OCI-LY1 (cell line): ENCODE data around the gene GALR1.

Experiments used
- H2AFZ ChIP-seq: fragments of 200-600 bp; sonication (generic), shearing (Covaris generic); 2 replicates; pipeline ENCODE4 v1.6.0; 2014; ENCODE audit warnings: antibody characterized with exemption, mild to moderate bottlenecking, low read length
- H3F3A ChIP-seq: fragments of 200-600 bp; sonication (generic), shearing (Covaris generic); 2 replicates; pipeline ENCODE4 v1.6.0; 2014; ENCODE audit warnings: mild to moderate bottlenecking, antibody characterized with exemption, low read length, moderate library complexity; ENCODE audit not compliant: insufficient read depth
- H3K27ac ChIP-seq: fragments of 200-600 bp; sonication (generic); 2 replicates; pipeline ENCODE4 v1.5.1; 2014; ENCODE audit warnings: low read length, mixed run types, mild to moderate bottlenecking, low read depth; ENCODE audit not compliant: poor library complexity, severe bottlenecking
- H3K27me3 ChIP-seq: fragments of 200-600 bp; sonication (generic); 2 replicates; pipeline ENCODE4 v1.6.0; 2014; ENCODE audit warnings: antibody characterized with exemption, mild to moderate bottlenecking, low read length, moderate library complexity; ENCODE audit not compliant: insufficient read depth
- H3K36me3 ChIP-seq: fragments of 200-600 bp; sonication (generic); 2 replicates; pipeline ENCODE4 v1.6.1; 2014; ENCODE audit warnings: mild to moderate bottlenecking, antibody characterized with exemption, low read length, moderate library complexity, mixed read lengths; ENCODE audit not compliant: insufficient read depth
- H3K4me1 ChIP-seq: fragments of 200-600 bp; sonication (generic); 2 replicates; pipeline ENCODE4 v1.5.1; 2014; ENCODE audit warnings: mild to moderate bottlenecking, low read length, moderate library complexity; ENCODE audit not compliant: insufficient read depth, severe bottlenecking
- H3K4me2 ChIP-seq: fragments of 200-600 bp; sonication (generic), shearing (Covaris generic); 2 replicates; pipeline ENCODE4 v1.6.1; 2014; ENCODE audit warnings: low read length
- H3K4me3 ChIP-seq: fragments of 200-600 bp; sonication (generic); 2 replicates; pipeline ENCODE4 v1.5.1; 2014; ENCODE audit warnings: low read length, low read depth, mild to moderate bottlenecking, mixed read lengths; ENCODE audit not compliant: poor library complexity, severe bottlenecking
- H3K79me2 ChIP-seq: fragments of 200-600 bp; shearing (Covaris generic); 2 replicates; pipeline ENCODE4 v1.6.1; 2016; ENCODE audit warnings: mixed run types, low read length, mixed read lengths; ENCODE audit not compliant: insufficient read depth
- H3K9ac ChIP-seq: fragments of 200-600 bp; sonication (generic), shearing (Covaris generic); 2 replicates; pipeline ENCODE4 v1.6.1; 2014; ENCODE audit warnings: mild to moderate bottlenecking, low read length, mixed read lengths
- H3K9me2 ChIP-seq: fragments of 200-600 bp; sonication (generic), shearing (Covaris generic); 2 replicates; pipeline ENCODE4 v1.6.1; 2014; ENCODE audit warnings: low read depth, mild to moderate bottlenecking, low read length, mixed read lengths
- H3K9me3 ChIP-seq: fragments of 200-600 bp; shearing (Covaris generic); 2 replicates; pipeline ENCODE4 v1.6.1; 2014; ENCODE audit warnings: low read length, mixed read lengths
- H4K20me1 ChIP-seq: fragments of 200-600 bp; sonication (generic), shearing (Covaris generic); 2 replicates; pipeline ENCODE4 v1.6.0; 2016; ENCODE audit warnings: mild to moderate bottlenecking, low read length; ENCODE audit not compliant: insufficient read depth
- EZH2 ChIP-seq: fragments of 200-600 bp; sonication (generic), shearing (Covaris generic); IDR thresholded peaks from 2 replicates; pipeline ENCODE4 v1.8.0; 2017; ENCODE audit warnings: borderline replicate concordance, mixed run types, mild to moderate bottlenecking, antibody characterized with exemption, low read length, moderate library complexity, mixed read lengths
- TF ChIP-seq, protein P1 (sequence below): fragments of 200-600 bp; sonication (generic), shearing (Covaris generic); IDR thresholded peaks from 2 replicates; pipeline ENCODE4 v1.5.1; 2017; ENCODE audit warnings: mild to moderate bottlenecking, antibody characterized with exemption, low read length, moderate library complexity, mixed read lengths

The GALR1 gene

DNA sequence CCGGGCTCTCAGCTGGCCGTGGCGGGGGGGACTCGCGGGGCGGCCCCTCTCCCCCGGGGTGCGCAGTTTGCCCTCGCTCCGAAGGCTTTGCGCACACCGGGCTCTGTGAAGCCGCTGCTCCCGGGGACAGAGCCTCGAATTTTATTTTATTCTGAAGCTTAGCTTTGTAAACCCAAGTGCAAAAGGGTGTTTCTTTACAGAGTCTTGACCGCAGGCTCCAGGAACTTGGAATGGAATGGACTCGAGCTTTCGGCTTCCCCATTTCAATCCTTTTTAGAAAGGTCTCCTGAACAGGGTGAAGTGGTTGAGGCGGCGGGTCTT lies 2.0 kb downstream of the GALR1 start:
- H3K79me2 ChIP-seq = no peaks in the 10 kb centered on the region
- H3K4me2 ChIP-seq = no peak overlapping the region
- H3K4me3 ChIP-seq = no peak overlapping the region
- peaks cover 3% of the 10 kb centered on the region; the same call in 1 of the 2 replicates for H3K9me3 ChIP-seq
- H3F3A ChIP-seq = no peaks in the 10 kb centered on the region
- no peak for TF ChIP-seq EZH2
- TF ChIP-seq, protein P1, sequence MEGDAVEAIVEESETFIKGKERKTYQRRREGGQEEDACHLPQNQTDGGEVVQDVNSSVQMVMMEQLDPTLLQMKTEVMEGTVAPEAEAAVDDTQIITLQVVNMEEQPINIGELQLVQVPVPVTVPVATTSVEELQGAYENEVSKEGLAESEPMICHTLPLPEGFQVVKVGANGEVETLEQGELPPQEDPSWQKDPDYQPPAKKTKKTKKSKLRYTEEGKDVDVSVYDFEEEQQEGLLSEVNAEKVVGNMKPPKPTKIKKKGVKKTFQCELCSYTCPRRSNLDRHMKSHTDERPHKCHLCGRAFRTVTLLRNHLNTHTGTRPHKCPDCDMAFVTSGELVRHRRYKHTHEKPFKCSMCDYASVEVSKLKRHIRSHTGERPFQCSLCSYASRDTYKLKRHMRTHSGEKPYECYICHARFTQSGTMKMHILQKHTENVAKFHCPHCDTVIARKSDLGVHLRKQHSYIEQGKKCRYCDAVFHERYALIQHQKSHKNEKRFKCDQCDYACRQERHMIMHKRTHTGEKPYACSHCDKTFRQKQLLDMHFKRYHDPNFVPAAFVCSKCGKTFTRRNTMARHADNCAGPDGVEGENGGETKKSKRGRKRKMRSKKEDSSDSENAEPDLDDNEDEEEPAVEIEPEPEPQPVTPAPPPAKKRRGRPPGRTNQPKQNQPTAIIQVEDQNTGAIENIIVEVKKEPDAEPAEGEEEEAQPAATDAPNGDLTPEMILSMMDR = no peak
- H3K9me2 ChIP-seq = no peaks in the 10 kb centered on the region
- H3K27ac ChIP-seq = no peak overlapping the region
- H4K20me1 ChIP-seq = no peaks in the 10 kb centered on the region
- no peaks in the 10 kb centered on the region for H3K4me1 ChIP-seq
- H3K27me3 ChIP-seq = no peaks in the 10 kb centered on the region
- H3K9ac ChIP-seq = no peak overlapping the region
- no peak overlapping the region for H2AFZ ChIP-seq
- H3K36me3 ChIP-seq = no peaks in the 10 kb centered on the region

DNA sequence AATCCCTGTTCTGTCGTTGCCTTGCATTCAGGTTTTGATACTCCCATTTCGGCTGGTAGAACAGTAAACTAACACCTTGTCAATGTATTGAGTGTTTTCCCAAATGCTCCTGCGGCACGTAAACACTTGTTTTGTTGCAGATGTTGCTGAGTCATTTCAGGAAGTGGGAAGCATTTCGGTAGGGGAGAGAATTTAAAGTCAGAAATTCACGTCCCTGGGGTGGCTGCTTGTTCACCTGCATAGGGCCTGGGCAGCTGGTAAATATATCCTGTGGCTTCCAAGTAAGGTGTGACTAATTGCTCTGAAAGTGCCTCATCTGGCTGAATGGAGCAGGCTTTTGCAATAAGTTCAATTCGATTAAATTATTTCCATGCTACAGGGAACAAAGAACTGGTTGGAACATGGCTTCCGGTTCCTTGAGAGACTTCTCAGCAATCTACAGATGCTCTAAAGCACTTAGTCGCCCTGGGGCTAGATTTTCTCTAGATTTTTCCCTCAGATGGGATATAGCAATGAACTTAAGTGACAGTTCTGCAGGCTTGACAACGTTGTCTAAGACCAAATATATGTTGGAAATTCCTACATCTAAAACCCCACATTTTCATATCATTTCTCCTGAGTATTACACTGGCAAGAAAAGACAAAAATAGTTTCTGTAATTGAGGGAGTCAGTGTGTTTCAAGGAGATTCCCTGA lies 5.2 kb downstream of the GALR1 start:
- no peak overlapping the region for H2AFZ ChIP-seq

DNA sequence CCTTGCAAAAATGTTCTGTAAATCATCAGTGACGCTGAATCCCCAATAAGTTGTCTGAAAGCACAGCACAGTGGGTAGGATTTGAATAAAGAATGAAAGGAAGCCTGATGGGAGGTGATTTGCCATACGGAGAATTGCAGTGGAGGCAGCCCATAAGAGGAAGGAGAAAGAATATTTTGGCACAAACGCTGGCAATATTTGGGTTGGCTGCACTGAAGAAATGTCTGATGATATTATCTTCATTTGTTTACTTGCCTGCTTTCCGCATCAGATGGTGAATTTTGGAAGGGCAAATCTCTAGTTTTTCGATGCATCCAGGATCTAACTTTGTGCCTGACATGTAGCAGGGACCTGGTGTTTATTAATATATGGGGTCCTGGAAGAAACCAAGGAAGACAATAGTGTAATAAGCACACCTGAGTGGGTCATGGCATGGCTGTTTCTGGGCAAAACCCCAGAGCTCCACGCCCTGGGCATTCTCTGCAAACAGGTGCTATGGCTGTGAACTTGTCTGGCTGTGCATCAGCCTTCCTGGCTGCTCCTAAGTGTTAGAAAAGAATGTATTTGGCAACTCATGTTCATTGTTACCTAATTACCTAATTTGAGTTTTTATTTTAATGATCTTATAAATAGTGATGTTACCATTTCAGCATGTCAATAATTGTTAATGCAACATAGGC lies 5.9 kb downstream of the GALR1 start:
- H3F3A ChIP-seq = no peaks in the 10 kb centered on the region
- no peaks in the 10 kb centered on the region for H3K4me1 ChIP-seq
- no peak overlapping the region for H3K27ac ChIP-seq
- no peaks in the 10 kb centered on the region for H3K36me3 ChIP-seq
- no peaks in the 10 kb centered on the region for H4K20me1 ChIP-seq
- no peak overlapping the region for H3K4me3 ChIP-seq
- TF ChIP-seq, protein P1 = no peak
- TF ChIP-seq EZH2 = no peak
- no peaks in the 10 kb centered on the region for H3K27me3 ChIP-seq
- H3K9me2 ChIP-seq = no peaks in the 10 kb centered on the region
- H2AFZ ChIP-seq = no peak overlapping the region
- H3K4me2 ChIP-seq = no peak overlapping the region
- H3K79me2 ChIP-seq = no peaks in the 10 kb centered on the region
- no peak overlapping the region for H3K9ac ChIP-seq
- no peaks in the 10 kb centered on the region; the same call in 1 of the 2 replicates for H3K9me3 ChIP-seq

More for the DNA sequence above, 5.2 kb downstream of the GALR1 start:
- Histone ChIP-seq H3K9me3 (no peaks in the 10 kb centered on the region; the same call in 1 of the 2 replicates), H3K4me3 (no peak overlapping the region), H3K9ac (no peak overlapping the region), H3K9me2 (no peaks in the 10 kb centered on the region), H3K27ac (no peak overlapping the region), H3K79me2 (no peaks in the 10 kb centered on the region), H3K4me2 (no peak overlapping the region), H3K27me3 (no peaks in the 10 kb centered on the region), H3F3A (no peaks in the 10 kb centered on the region), H3K36me3 (no peaks in the 10 kb centered on the region), H4K20me1 (no peaks in the 10 kb centered on the region), H3K4me1 (no peaks in the 10 kb centered on the region)
- TF ChIP-seq EZH2 = no peak
- TF ChIP-seq, protein P1 = no peak
